Mucosa of stomach (tissue), 1 donor: ENCODE measurements around the gene PALM.

ENCODE experiments used
- H3K27me3 ChIP-seq: one replicate; pipeline ENCODE4 v1.7.0; 2013; ENCODE audit warnings: mild to moderate bottlenecking, low read length; ENCODE audit not compliant: control insufficient read depth, insufficient read depth
- H3K36me3 ChIP-seq: one replicate; pipeline ENCODE4 v1.7.0; 2013; ENCODE audit warnings: low read length; ENCODE audit not compliant: control insufficient read depth, insufficient read depth
- H3K4me1 ChIP-seq: one replicate; pipeline ENCODE4 v1.7.0; 2013; ENCODE audit warnings: mild to moderate bottlenecking, low read length; ENCODE audit not compliant: control insufficient read depth, insufficient read depth
- H3K4me3 ChIP-seq: one replicate; pipeline ENCODE4 v1.7.0; 2013; ENCODE audit warnings: low read length
- H3K9ac ChIP-seq: one replicate; pipeline ENCODE4 v1.7.0; 2013; ENCODE audit warnings: mild to moderate bottlenecking, low read length, moderate library complexity
- H3K9me3 ChIP-seq: one replicate; pipeline ENCODE4 v1.7.0; 2013; ENCODE audit warnings: mild to moderate bottlenecking, low read length, moderate library complexity; ENCODE audit not compliant: control insufficient read depth
- donor health status: Pancreatic carcinoma.

PALM gene

GRCh38 chr19:776549-776948 lies 67.8 kb downstream of the PALM start:
- Histone ChIP-seq H3K27me3 (no peaks in the 10 kb centered on the region), H3K9me3 (no peaks in the 10 kb centered on the region), H3K36me3 (no peaks in the 10 kb centered on the region), H3K4me1 (no peaks in the 10 kb centered on the region), H3K4me3 (no peak overlapping the region), H3K9ac (no peak overlapping the region)

GRCh38 chr19:778910-779653 lies 70.3 kb downstream of the PALM start:
- Histone ChIP-seq H3K4me1 (peaks cover 18% of the 10 kb centered on the region), H3K9me3 (no peaks in the 10 kb centered on the region), H3K27me3 (peaks cover 11% of the 10 kb centered on the region), H3K9ac (no peak overlapping the region), H3K36me3 (no peaks in the 10 kb centered on the region), H3K4me3 (no peak overlapping the region)

GRCh38 chr19:780935-781334 lies 72.2 kb downstream of the PALM start:
- H3K4me1 ChIP-seq, result peaks cover 18% of the 10 kb centered on the region
- peaks cover 11% of the 10 kb centered on the region for H3K27me3 ChIP-seq
- H3K9ac ChIP-seq, result no peak overlapping the region
- no peaks in the 10 kb centered on the region for H3K9me3 ChIP-seq
- no peaks in the 10 kb centered on the region for H3K36me3 ChIP-seq
- no peak overlapping the region for H3K4me3 ChIP-seq

- Histone ChIP-seq H3K4me1 (peaks cover 18% of the 10 kb centered on the region), H3K27me3 (peaks cover 11% of the 10 kb centered on the region), H3K36me3 (no peaks in the 10 kb centered on the region), H3K4me3 (no peak overlapping the region), H3K9me3 (no peaks in the 10 kb centered on the region), H3K9ac (no peak overlapping the region)
Observed at GRCh38 chr19:781800-782184, 73.1 kb downstream of the PALM start.

GRCh38 chr19:782185-782877 lies 73.6 kb downstream of the PALM start:
- H3K9me3 ChIP-seq, result no peaks in the 10 kb centered on the region
- H3K4me1 ChIP-seq, result peaks cover 18% of the 10 kb centered on the region
- H3K9ac ChIP-seq, result peak overlapping the region; percentile 50
- no peak overlapping the region for H3K4me3 ChIP-seq
- peaks cover 11% of the 10 kb centered on the region for H3K27me3 ChIP-seq
- no peaks in the 10 kb centered on the region for H3K36me3 ChIP-seq

GRCh38 chr19:782878-783668 lies 74.3 kb downstream of the PALM start:
- peak overlapping the region; percentile 50 for H3K9ac ChIP-seq
- no peak overlapping the region for H3K4me3 ChIP-seq
- H3K36me3 ChIP-seq, result no peaks in the 10 kb centered on the region
- peaks cover 18% of the 10 kb centered on the region for H3K4me1 ChIP-seq
- peaks cover 11% of the 10 kb centered on the region for H3K27me3 ChIP-seq
- H3K9me3 ChIP-seq, result no peaks in the 10 kb centered on the region

- Histone ChIP-seq H3K4me1 (peaks cover 18% of the 10 kb centered on the region), H3K36me3 (no peaks in the 10 kb centered on the region), H3K9me3 (no peaks in the 10 kb centered on the region), H3K4me3 (no peak overlapping the region), H3K9ac (no peak overlapping the region), H3K27me3 (peaks cover 11% of the 10 kb centered on the region)
Observed at GRCh38 chr19:784541-784940, 75.8 kb downstream of the PALM start.

GRCh38 chr19:787536-787935 lies 78.8 kb downstream of the PALM start:
- Histone ChIP-seq H3K4me1 (peaks cover 10% of the 10 kb centered on the region), H3K9me3 (no peaks in the 10 kb centered on the region), H3K9ac (no peak overlapping the region), H3K36me3 (no peaks in the 10 kb centered on the region), H3K4me3 (no peak overlapping the region), H3K27me3 (peaks cover 3% of the 10 kb centered on the region)

- H3K4me1 ChIP-seq, result no peaks in the 10 kb centered on the region
Observed at GRCh38 chr19:788686-788982, 79.9 kb downstream of the PALM start.

GRCh38 chr19:788983-789700 lies 80.4 kb downstream of the PALM start:
- H3K4me1 ChIP-seq, result no peaks in the 10 kb centered on the region
- H3K4me3 ChIP-seq, result no peak overlapping the region
- H3K9me3 ChIP-seq, result no peaks in the 10 kb centered on the region
- H3K36me3 ChIP-seq, result no peaks in the 10 kb centered on the region
- H3K27me3 ChIP-seq, result no peaks in the 10 kb centered on the region
- no peak overlapping the region for H3K9ac ChIP-seq

More at GRCh38 chr19:788686-788982, 79.9 kb downstream of the PALM start:
- H3K4me3 ChIP-seq, result no peak overlapping the region
- no peaks in the 10 kb centered on the region for H3K9me3 ChIP-seq
- no peaks in the 10 kb centered on the region for H3K27me3 ChIP-seq
- no peaks in the 10 kb centered on the region for H3K36me3 ChIP-seq
- H3K9ac ChIP-seq, result no peak overlapping the region

GRCh38 chr19:789701-790060 lies 80.9 kb downstream of the PALM start:
- no peak overlapping the region for H3K4me3 ChIP-seq
- H3K4me1 ChIP-seq, result no peaks in the 10 kb centered on the region
- H3K9me3 ChIP-seq, result no peaks in the 10 kb centered on the region
- no peaks in the 10 kb centered on the region for H3K27me3 ChIP-seq
- no peak overlapping the region for H3K9ac ChIP-seq
- H3K36me3 ChIP-seq, result no peaks in the 10 kb centered on the region
